ENCODE results near the gene BACH1. TPM values are rescaled to one million over a fixed set of nuclear protein-coding genes. Genes with fewer than 3 reads are reported as not detected.
A peak's percentile ranks its signal among the peaks of the same experiment; 100 is the strongest.

Gene BACH1
- total RNA-seq, 4 donors from 2014 or later = 35.0 to 101 (median 49.8) TPM

DNA sequence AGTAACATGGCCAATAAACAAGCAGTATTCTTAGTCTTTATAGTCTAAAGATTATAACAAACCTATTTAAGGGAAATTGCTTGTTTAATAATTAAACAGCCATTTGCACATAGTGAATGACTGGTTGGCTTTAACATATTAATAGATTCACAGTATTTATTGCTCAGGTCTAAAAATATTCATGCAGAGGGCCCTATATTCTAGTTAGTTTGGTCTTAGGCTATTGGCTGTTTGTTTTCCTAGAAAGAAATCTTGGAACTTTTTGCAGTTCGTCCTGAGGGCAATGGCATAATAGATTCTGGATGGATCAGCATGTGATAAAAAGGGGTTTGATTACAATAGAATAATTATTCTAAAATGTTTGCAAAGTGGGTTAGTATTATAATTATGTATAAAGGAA, 34.7 kb downstream of the BACH1 start:
- TF ChIP-seq, protein P1, sequence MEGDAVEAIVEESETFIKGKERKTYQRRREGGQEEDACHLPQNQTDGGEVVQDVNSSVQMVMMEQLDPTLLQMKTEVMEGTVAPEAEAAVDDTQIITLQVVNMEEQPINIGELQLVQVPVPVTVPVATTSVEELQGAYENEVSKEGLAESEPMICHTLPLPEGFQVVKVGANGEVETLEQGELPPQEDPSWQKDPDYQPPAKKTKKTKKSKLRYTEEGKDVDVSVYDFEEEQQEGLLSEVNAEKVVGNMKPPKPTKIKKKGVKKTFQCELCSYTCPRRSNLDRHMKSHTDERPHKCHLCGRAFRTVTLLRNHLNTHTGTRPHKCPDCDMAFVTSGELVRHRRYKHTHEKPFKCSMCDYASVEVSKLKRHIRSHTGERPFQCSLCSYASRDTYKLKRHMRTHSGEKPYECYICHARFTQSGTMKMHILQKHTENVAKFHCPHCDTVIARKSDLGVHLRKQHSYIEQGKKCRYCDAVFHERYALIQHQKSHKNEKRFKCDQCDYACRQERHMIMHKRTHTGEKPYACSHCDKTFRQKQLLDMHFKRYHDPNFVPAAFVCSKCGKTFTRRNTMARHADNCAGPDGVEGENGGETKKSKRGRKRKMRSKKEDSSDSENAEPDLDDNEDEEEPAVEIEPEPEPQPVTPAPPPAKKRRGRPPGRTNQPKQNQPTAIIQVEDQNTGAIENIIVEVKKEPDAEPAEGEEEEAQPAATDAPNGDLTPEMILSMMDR (IDR thresholded peaks at IDR 0.05) = no peak
- DNase-seq (ENCODE audit: low spot score) (no peak), ATAC-seq (ENCODE audit: low FRiP score) (no peak)

DNA sequence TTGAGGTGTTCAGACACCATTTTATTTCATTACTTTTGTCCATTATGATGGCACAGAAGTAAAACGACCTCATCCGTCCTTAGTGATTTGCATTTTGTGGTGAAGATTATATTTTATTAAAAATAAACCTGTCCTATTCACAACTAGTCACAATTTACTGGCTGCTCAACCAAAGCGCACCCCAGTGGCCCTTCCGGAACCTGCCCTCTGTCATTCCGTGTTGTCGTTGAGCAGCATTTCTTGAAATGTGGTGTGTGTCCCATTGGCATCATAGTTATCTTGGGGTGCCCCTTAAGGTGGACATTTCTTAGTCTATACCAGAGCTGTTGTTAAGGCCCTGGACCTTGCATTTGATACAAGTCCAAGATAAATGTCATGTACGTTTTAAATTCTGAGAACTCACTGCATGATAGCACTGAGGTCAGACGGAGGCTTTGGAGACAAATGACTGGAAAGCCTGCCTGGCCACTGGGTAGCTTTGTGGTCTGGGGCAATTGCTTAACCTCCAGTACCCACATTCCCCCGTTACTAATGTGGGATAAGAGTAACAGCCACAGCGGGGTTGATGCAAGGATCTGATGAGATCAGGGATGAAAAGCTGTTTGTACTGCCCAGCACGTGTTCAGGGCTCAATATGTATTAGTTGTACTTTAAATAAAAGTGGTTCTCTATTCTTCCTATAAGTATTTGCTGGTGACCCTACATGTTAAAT, 36.2 kb downstream of the BACH1 start:
- DNase-seq (ENCODE audit: low spot score) (no peak), ATAC-seq (ENCODE audit: low FRiP score) (no peak)
- TF ChIP-seq, protein P1 (IDR thresholded peaks at IDR 0.05) = no peak

DNA sequence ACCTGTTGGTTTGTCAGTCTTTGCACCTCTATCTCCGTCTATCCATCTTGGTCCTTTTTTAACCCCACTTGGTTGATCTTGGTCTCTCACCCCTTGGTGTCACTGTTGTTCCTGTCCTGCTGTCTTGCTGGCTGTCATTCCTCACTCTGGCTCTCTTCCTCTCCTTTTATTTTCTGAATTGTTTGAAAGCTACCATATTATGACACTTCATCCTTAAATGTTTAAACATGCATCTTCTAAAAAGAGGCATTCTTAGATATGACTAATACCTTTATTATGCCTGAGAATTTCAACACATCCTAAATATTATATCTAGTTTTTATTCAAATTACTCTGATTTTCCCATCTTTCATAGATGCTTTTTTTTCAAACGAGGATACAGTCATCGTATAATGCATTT, 37.0 kb downstream of the BACH1 start:
- peak; percentile 55 for ATAC-seq (ENCODE audit: low FRiP score)
- TF ChIP-seq, protein P1 (IDR thresholded peaks at IDR 0.05) = no peak
- no peak for DNase-seq (ENCODE audit: low spot score)

DNA sequence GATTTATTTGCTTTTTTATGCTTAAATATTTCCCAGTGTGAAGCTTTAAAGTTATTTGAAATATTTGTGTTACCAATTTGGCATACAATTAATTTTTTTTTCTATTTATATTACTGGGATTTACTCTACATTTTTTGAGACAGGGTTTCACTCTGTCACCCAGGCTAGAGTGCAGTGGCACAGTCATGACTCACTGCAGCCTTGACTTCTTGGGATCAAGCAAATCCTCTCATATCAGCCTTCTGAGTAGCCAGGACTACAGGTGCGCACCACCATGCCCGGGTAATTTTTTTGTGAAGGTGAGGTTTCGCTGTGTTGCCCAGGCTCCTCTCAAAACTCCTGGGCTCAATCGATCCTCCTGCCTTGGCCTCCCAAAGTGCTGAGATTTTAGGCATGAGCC, 39.5 kb downstream of the BACH1 start:
- TF ChIP-seq, protein P1 (IDR thresholded peaks at IDR 0.05) = no peak
- no peak for DNase-seq (ENCODE audit: low spot score)
- ATAC-seq (ENCODE audit: low FRiP score) = no peak

DNA sequence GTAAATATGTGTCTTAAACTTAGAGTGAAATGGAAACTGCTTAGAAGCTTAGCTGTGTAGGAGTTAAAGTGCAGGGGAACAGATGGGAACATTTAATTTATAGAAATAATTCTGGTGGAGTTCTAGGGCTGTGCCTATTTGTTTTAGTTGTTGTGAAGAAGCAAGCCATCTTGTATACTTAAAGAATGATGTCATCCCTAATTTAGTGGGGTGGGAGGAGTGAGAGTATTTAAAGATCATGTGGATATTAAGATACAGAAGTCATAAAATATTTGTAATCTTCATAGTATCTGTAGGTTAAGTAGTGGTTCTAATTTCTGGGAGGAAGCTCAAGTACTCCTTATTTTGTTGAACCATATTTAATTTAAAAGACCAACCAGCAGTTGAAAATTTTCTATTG, 41.5 kb downstream of the BACH1 start:
- DNase-seq (ENCODE audit: low spot score) (no peak), ATAC-seq (ENCODE audit: low FRiP score) (no peak)
- TF ChIP-seq, protein P1 (IDR thresholded peaks at IDR 0.05) = no peak

DNA sequence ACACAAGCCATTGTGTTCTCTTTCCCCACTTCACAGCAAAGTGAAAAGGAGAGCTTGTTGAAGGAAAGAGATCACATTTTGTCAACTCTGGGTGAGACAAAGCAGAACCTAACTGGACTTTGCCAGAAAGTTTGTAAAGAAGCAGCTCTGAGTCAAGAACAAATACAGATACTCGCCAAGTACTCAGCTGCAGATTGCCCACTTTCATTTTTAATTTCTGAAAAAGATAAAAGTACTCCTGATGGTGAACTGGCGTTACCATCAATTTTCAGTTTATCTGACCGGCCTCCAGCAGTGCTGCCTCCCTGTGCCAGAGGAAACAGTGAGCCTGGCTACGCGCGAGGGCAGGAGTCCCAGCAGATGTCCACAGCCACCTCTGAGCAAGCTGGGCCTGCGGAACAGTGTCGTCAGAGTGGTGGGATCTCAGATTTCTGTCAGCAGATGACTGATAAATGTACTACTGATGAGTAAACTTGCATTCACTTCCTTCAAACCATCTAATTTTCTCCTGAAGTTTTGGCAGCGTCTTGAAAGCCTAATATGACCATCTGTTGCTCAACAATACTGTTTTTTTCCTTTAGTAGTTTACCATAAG, 43.7 kb downstream of the BACH1 start:
- TF ChIP-seq, protein P1 (IDR thresholded peaks at IDR 0.05) = no peak
- no peak for DNase-seq (ENCODE audit: low spot score)
- ATAC-seq (ENCODE audit: low FRiP score) = peak; percentile 92

DNA sequence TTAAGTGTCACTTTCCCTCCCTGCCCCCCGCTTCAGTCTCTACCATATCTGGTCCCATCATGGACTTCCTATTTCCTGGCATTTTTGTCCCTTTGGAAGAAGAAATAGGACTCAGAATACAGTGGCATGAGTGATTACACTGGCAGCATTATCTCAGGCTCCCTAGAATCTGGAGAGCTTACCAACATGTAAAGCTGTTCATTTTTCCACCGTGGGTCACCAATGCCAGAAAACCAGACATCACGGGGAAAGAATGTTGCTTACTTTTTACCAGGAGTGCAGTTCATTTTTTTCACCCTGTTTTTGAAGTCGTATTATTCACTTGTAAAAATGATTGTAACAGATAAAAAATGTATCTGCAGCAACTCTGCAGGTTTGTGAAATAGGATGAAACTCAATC, 44.8 kb downstream of the BACH1 start:
- TF ChIP-seq, protein P1 (IDR thresholded peaks at IDR 0.05) = no peak
- DNase-seq (ENCODE audit: low spot score) (no peak), ATAC-seq (ENCODE audit: low FRiP score) (peak; percentile 61)

Measured in omental fat pad (tissue), 4 donors.